GM23338 (cell line): ENCODE measurements around the gene ADGRV1. TPM values are rescaled to one million over a fixed set of nuclear protein-coding genes. Genes with fewer than 3 reads are reported as not detected.

Experiments used
- ATAC-seq: fragments of 200-7000 bp; cut with Tn5 transposase; 3 replicates; pipeline ENCODE4 v1.9.1; 2020
- DNase-seq: peaks from one replicate; pipeline ENCODE4 v3.0.0-alpha.2; 2015; ENCODE audit warnings: low spot score
- H2AFZ ChIP-seq: fragments of 200-600 bp; sonication (generic); 2 replicates; pipeline ENCODE4 v1.8.0; 2016; ENCODE audit warnings: antibody characterized with exemption, mild to moderate bottlenecking, moderate library complexity
- H3F3A ChIP-seq: fragments of 200-600 bp; sonication (generic); replicated peaks from 2 replicates; pipeline ENCODE4 v1.8.0; 2017; ENCODE audit warnings: antibody characterized with exemption, mixed run types, low read depth
- H3K27ac ChIP-seq: fragments of 200-600 bp; sonication (generic); 2 replicates; pipeline ENCODE4 v1.6.1; 2016; ENCODE audit warnings: low read depth
- H3K27me3 ChIP-seq: fragments of 200-600 bp; sonication (generic); 2 replicates; pipeline ENCODE4 v1.8.0; 2016; ENCODE audit warnings: mild to moderate bottlenecking, mixed run types, moderate library complexity; ENCODE audit not compliant: insufficient read depth
- H3K36me3 ChIP-seq: fragments of 200-600 bp; sonication (generic); 2 replicates; pipeline ENCODE4 v1.8.0; 2016; ENCODE audit warnings: mild to moderate bottlenecking; ENCODE audit not compliant: insufficient read depth
- H3K4me1 ChIP-seq: fragments of 200-600 bp; sonication (generic); 2 replicates; pipeline ENCODE4 v1.8.0; 2016; ENCODE audit warnings: mild to moderate bottlenecking, moderate library complexity; ENCODE audit not compliant: insufficient read depth
- H3K4me2 ChIP-seq: fragments of 200-600 bp; sonication (generic); 2 replicates; pipeline ENCODE4 v1.7.1; 2017; ENCODE audit warnings: mixed run types
- H3K4me3 ChIP-seq: fragments of 200-600 bp; sonication (generic); 2 replicates; pipeline ENCODE4 v1.6.1; 2016; ENCODE audit warnings: mixed run types
- H3K79me2 ChIP-seq: fragments of 200-600 bp; sonication (generic); replicated peaks from 2 replicates; pipeline ENCODE4 v1.8.0; 2017; ENCODE audit warnings: mild to moderate bottlenecking; ENCODE audit not compliant: insufficient read depth
- H3K9me2 ChIP-seq: fragments of 200-600 bp; sonication (generic); 2 replicates; pipeline ENCODE4 v1.8.0; 2017; ENCODE audit not compliant: insufficient read depth
- H4K20me1 ChIP-seq: fragments of 200-600 bp; sonication (generic); replicated peaks from 2 replicates; pipeline ENCODE4 v1.8.0; 2017; ENCODE audit warnings: mild to moderate bottlenecking; ENCODE audit not compliant: insufficient read depth
- H3K27ac Mint-ChIP-seq: 2 replicates; pipeline ENCODE4 v1.8.0; 2020; ENCODE audit warnings: inconsistent platforms, mild to moderate bottlenecking, moderate library complexity, mixed read lengths
- H3K27me3 Mint-ChIP-seq: 3 replicates; pipeline ENCODE4 v1.8.0; 2022; ENCODE audit warnings: low read depth, mild to moderate bottlenecking, moderate library complexity, mixed read lengths, inconsistent platforms; ENCODE audit not compliant: insufficient read depth, poor library complexity
- H3K36me3 Mint-ChIP-seq: 3 replicates; pipeline ENCODE4 v1.8.0; 2021; ENCODE audit warnings: low read depth, mild to moderate bottlenecking, inconsistent platforms, moderate library complexity, mixed read lengths
- H3K4me1 Mint-ChIP-seq: 3 replicates; pipeline ENCODE4 v1.8.0; 2020; ENCODE audit warnings: mild to moderate bottlenecking, inconsistent platforms, mixed read lengths
- H3K4me3 Mint-ChIP-seq: 3 replicates; pipeline ENCODE4 v1.8.0; 2021; ENCODE audit warnings: moderate library complexity, mild to moderate bottlenecking, inconsistent platforms, mixed read lengths
- H3K9me3 Mint-ChIP-seq: 3 replicates; pipeline ENCODE4 v1.8.0; 2020; ENCODE audit warnings: moderate library complexity, mild to moderate bottlenecking, inconsistent platforms, mixed read lengths
- EZH2 ChIP-seq: fragments of 200-600 bp; sonication (generic); IDR thresholded peaks from one replicate; pipeline ENCODE4 v1.8.0; 2017; ENCODE audit warnings: antibody characterized with exemption, mild to moderate bottlenecking, low read depth; ENCODE audit not compliant: unreplicated experiment
- EZH2phosphoT487 ChIP-seq: fragments of 200-600 bp; sonication (generic); IDR thresholded peaks from one replicate; pipeline ENCODE4 v1.8.1; 2018; ENCODE audit warnings: antibody characterized with exemption; ENCODE audit not compliant: unreplicated experiment
- ZNF114 ChIP-seq: fragments of 250-450 bp; sonication (Bioruptor Pico); IDR thresholded peaks from 2 replicates; pipeline ENCODE4 v1.5.0; 2020; ENCODE audit warnings: mild to moderate bottlenecking, moderate library complexity
- ZNF331 ChIP-seq: fragments of 250-450 bp; sonication (Bioruptor Pico); IDR thresholded peaks from 2 replicates; pipeline ENCODE4 v1.5.0; 2020; ENCODE audit warnings: low read depth, mild to moderate bottlenecking, moderate library complexity
- polyA plus RNA-seq: library from polyadenylated mRNA; unstranded; fragments of >200 nt; fragmentation: Nextera tagmentation; extraction: Ambion mirVana; gene quantifications from 2 replicates; pipeline ENCODE4 v1.2.1, GENCODE V29; 2016
- total RNA-seq: library from RNA; depleted of rRNA; stranded (reverse); fragments of >200 nt; shearing (Covaris generic); gene quantifications from 2 replicates; pipeline ENCODE4 v1.2.3, GENCODE V29; 2014
- TF ChIP-seq, protein P1 (sequence below): fragments of 250-450 bp; sonication (Bioruptor Pico); IDR thresholded peaks from 2 replicates; pipeline ENCODE4 v1.5.0; 2020; ENCODE audit warnings: mild to moderate bottlenecking, moderate library complexity
- TF ChIP-seq, protein P2 (sequence below): IDR thresholded peaks from 2 replicates; pipeline ENCODE4 v1.6.1; 2016; ENCODE audit warnings: antibody characterized with exemption
- TF ChIP-seq, protein P3 (sequence below), 2 experiments: fragments of 200-600 bp in 1 of 2; sonication (generic) in 1 of 2; conservative IDR thresholded peaks; 2 replicates each; pipeline versions ENCODE4 v1.5.1 to v1.6.1; 2016 to 2017; ENCODE audit warnings: antibody characterized with exemption in 2 of 2, low read depth in 2 of 2, mild to moderate bottlenecking in 2 of 2, moderate library complexity in 1 of 2

ADGRV1 gene
- total and polyA plus RNA-seq, 2 experiments from 2014 or later: 46.1 to 149 TPM

DNA sequence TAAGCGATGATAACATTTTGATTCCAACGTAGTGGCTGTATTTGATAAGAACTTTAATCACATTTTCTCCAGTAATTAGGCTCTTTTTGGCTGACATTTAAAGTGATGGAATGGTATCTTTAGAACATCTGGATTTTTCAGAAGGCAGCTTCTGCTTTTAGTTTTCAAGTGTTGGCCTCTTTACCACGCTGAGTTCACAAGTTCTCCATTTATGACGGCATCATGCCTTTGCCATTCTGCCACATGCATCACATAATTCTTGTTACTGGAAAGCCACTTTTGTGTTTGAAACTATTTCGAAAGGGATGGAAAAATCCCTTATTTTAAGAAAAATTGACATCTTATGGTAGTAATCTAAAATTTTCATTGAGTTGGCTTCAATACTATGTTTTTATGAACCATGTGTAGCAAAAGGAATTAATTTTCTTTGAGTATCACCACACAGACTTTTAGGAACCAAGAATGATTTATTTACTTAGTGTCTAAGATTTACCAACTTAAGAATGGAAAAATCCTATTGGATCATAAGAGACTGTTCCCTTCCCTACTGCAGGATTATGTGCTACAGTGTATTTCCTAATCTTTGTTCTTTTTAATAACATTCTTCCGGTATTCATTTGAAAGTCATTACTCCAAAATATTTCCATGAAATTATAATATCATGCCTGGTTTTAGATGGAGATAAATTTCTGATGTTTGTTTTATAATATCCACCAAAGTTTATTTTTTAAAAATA lies 344.2 kb downstream of the ADGRV1 start:
- TF ChIP-seq, protein P1, sequence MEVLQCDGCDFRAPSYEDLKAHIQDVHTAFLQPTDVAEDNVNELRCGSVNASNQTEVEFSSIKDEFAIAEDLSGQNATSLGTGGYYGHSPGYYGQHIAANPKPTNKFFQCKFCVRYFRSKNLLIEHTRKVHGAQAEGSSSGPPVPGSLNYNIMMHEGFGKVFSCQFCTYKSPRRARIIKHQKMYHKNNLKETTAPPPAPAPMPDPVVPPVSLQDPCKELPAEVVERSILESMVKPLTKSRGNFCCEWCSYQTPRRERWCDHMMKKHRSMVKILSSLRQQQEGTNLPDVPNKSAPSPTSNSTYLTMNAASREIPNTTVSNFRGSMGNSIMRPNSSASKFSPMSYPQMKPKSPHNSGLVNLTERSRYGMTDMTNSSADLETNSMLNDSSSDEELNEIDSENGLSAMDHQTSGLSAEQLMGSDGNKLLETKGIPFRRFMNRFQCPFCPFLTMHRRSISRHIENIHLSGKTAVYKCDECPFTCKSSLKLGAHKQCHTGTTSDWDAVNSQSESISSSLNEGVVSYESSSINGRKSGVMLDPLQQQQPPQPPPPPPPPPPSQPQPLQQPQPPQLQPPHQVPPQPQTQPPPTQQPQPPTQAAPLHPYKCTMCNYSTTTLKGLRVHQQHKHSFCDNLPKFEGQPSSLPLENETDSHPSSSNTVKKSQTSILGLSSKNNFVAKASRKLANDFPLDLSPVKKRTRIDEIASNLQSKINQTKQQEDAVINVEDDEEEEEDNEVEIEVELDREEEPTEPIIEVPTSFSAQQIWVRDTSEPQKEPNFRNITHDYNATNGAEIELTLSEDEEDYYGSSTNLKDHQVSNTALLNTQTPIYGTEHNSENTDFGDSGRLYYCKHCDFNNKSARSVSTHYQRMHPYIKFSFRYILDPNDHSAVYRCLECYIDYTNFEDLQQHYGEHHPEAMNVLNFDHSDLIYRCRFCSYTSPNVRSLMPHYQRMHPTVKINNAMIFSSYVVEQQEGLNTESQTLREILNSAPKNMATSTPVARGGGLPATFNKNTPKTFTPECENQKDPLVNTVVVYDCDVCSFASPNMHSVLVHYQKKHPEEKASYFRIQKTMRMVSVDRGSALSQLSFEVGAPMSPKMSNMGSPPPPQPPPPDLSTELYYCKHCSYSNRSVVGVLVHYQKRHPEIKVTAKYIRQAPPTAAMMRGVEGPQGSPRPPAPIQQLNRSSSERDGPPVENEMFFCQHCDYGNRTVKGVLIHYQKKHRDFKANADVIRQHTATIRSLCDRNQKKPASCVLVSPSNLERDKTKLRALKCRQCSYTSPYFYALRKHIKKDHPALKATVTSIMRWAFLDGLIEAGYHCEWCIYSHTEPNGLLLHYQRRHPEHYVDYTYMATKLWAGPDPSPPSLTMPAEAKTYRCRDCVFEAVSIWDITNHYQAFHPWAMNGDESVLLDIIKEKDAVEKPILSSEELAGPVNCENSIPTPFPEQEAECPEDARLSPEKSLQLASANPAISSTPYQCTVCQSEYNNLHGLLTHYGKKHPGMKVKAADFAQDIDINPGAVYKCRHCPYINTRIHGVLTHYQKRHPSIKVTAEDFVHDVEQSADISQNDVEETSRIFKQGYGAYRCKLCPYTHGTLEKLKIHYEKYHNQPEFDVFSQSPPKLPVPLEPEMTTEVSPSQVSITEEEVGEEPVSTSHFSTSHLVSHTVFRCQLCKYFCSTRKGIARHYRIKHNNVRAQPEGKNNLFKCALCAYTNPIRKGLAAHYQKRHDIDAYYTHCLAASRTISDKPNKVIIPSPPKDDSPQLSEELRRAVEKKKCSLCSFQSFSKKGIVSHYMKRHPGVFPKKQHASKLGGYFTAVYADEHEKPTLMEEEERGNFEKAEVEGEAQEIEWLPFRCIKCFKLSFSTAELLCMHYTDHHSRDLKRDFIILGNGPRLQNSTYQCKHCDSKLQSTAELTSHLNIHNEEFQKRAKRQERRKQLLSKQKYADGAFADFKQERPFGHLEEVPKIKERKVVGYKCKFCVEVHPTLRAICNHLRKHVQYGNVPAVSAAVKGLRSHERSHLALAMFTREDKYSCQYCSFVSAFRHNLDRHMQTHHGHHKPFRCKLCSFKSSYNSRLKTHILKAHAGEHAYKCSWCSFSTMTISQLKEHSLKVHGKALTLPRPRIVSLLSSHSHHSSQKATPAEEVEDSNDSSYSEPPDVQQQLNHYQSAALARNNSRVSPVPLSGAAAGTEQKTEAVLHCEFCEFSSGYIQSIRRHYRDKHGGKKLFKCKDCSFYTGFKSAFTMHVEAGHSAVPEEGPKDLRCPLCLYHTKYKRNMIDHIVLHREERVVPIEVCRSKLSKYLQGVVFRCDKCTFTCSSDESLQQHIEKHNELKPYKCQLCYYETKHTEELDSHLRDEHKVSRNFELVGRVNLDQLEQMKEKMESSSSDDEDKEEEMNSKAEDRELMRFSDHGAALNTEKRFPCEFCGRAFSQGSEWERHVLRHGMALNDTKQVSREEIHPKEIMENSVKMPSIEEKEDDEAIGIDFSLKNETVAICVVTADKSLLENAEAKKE: no peak
- TF ChIP-seq, protein P2, sequence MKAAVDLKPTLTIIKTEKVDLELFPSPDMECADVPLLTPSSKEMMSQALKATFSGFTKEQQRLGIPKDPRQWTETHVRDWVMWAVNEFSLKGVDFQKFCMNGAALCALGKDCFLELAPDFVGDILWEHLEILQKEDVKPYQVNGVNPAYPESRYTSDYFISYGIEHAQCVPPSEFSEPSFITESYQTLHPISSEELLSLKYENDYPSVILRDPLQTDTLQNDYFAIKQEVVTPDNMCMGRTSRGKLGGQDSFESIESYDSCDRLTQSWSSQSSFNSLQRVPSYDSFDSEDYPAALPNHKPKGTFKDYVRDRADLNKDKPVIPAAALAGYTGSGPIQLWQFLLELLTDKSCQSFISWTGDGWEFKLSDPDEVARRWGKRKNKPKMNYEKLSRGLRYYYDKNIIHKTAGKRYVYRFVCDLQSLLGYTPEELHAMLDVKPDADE: no peak
- TF ChIP-seq EZH2 (no peak), ZNF331 (CRISPR knock-in tag) (no peak), EZH2phosphoT487 (no peak), ZNF114 (CRISPR knock-in tag) (no peak)
- TF ChIP-seq, protein P3, sequence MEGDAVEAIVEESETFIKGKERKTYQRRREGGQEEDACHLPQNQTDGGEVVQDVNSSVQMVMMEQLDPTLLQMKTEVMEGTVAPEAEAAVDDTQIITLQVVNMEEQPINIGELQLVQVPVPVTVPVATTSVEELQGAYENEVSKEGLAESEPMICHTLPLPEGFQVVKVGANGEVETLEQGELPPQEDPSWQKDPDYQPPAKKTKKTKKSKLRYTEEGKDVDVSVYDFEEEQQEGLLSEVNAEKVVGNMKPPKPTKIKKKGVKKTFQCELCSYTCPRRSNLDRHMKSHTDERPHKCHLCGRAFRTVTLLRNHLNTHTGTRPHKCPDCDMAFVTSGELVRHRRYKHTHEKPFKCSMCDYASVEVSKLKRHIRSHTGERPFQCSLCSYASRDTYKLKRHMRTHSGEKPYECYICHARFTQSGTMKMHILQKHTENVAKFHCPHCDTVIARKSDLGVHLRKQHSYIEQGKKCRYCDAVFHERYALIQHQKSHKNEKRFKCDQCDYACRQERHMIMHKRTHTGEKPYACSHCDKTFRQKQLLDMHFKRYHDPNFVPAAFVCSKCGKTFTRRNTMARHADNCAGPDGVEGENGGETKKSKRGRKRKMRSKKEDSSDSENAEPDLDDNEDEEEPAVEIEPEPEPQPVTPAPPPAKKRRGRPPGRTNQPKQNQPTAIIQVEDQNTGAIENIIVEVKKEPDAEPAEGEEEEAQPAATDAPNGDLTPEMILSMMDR (conservative IDR thresholded peaks at IDR 0.05; ENCODE audit: low read depth in 2 of 2): no peak
- ATAC-seq: no peak
- Histone ChIP-seq H3K79me2 (no peaks in the 10 kb centered on the region), H3K4me1 (no peaks in the 10 kb centered on the region), H3K36me3 (no peaks in the 10 kb centered on the region), H3K9me2 (no peaks in the 10 kb centered on the region), H2AFZ (no peak overlapping the region), H3K4me3 (no peak overlapping the region), H3K4me2 (no peak overlapping the region), H3K27me3 (no peaks in the 10 kb centered on the region), H3K27ac (no peak overlapping the region), H3F3A (no peaks in the 10 kb centered on the region), H4K20me1 (no peaks in the 10 kb centered on the region)
- H3K4me1 Mint-ChIP-seq: no peaks in the 10 kb centered on the region; the same call in 1 of the 3 replicates
- DNase-seq: no peak
- H3K27me3 Mint-ChIP-seq: no peaks in the 10 kb centered on the region
- no peak overlapping the region for H3K27ac Mint-ChIP-seq
- no peaks in the 10 kb centered on the region for H3K9me3 Mint-ChIP-seq
- H3K36me3 Mint-ChIP-seq: no peaks in the 10 kb centered on the region
- H3K4me3 Mint-ChIP-seq: no peak overlapping the region
